MV-4-11 (cell line): Measurements from ENCODE around the gene DCAF11.

Source experiments
- DNase-seq: peaks from one replicate; lab custom pipeline; 2025; lab: John Stamatoyannopoulos, UW

Gene DCAF11

GRCh38 chr14:24079491-24080141, 35.0 kb upstream of the DCAF11 start:
- DNase-seq = peak; percentile 16

- no peak for DNase-seq
These were observed 34.4 kb upstream of the DCAF11 start for GRCh38 chr14:24080142-24080530.

GRCh38 chr14:24080888-24081738, 33.5 kb upstream of the DCAF11 start:
- DNase-seq = no peak

GRCh38 chr14:24081739-24082211, 32.8 kb upstream of the DCAF11 start:
- no peak for DNase-seq

GRCh38 chr14:24082411-24083080, 32.0 kb upstream of the DCAF11 start:
- DNase-seq = no peak

GRCh38 chr14:24083462-24083861, 31.1 kb upstream of the DCAF11 start:
- DNase-seq = no peak

GRCh38 chr14:24084440-24084839, 30.1 kb upstream of the DCAF11 start:
- DNase-seq = no peak

- DNase-seq = no peak
These were observed 29.4 kb upstream of the DCAF11 start for GRCh38 chr14:24085215-24085614.

GRCh38 chr14:24086193-24086955, 28.2 kb upstream of the DCAF11 start:
- no peak for DNase-seq

- DNase-seq = no peak
These were observed 27.6 kb upstream of the DCAF11 start for GRCh38 chr14:24087004-24087403.

GRCh38 chr14:24088095-24088494, 26.5 kb upstream of the DCAF11 start:
- DNase-seq = no peak

- DNase-seq = no peak
These were observed 24.7 kb upstream of the DCAF11 start for GRCh38 chr14:24089890-24090289.

GRCh38 chr14:24092110-24092504, 22.5 kb upstream of the DCAF11 start:
- DNase-seq = no peak

GRCh38 chr14:24092505-24093206, 21.9 kb upstream of the DCAF11 start:
- DNase-seq = no peak

- DNase-seq = no peak
These were observed 21.2 kb upstream of the DCAF11 start for GRCh38 chr14:24093207-24093900.

GRCh38 chr14:24093901-24094840, 20.4 kb upstream of the DCAF11 start, which contains the start of gene PCK2:
PCK2 (plus strand) TSS chr14:24094311; CDS start chr14:24094406, 95 bp downstream.
- peak; percentile 91 for DNase-seq

GRCh38 chr14:24094841-24095270, 19.7 kb upstream of the DCAF11 start:
- DNase-seq = no peak

GRCh38 chr14:24095271-24096068, 19.1 kb upstream of the DCAF11 start:
- peak; percentile 28 for DNase-seq
